GM21360 (cell line): ENCODE data around the gene PET117.
"Not testable (repeated sequence)": the region's sequence is repeated elsewhere in the genome, so short reads cannot be mapped to it uniquely, and the experiment has no call there.

ENCODE experiments used
- ATAC-seq: cut with Tn5 transposase; IDR thresholded peaks from one replicate; pipeline ENCODE4 v1.9.1; 2021; ENCODE audit warnings: mild to moderate bottlenecking, moderate library complexity; ENCODE audit not compliant: unreplicated experiment

The PET117 gene

DNA sequence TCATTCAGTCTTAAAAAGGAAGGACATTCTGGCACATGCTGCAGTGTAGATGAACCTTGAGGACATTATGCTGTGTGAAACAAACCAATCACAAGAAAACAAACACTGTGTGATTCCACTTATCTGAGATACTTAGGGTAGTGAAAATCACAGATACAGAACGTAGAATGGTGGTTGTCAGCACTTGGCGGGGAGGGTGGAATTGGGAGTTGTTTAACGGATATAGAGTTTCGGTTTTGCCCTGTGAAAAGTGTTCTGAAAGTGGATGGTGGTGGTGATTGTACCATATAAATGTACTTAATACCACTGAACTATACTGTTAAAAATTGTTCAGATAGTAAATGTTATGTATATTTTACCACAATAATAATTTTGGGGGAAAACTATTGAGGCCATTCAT lies 18.4 kb downstream of the PET117 start:
- no peak for ATAC-seq

DNA sequence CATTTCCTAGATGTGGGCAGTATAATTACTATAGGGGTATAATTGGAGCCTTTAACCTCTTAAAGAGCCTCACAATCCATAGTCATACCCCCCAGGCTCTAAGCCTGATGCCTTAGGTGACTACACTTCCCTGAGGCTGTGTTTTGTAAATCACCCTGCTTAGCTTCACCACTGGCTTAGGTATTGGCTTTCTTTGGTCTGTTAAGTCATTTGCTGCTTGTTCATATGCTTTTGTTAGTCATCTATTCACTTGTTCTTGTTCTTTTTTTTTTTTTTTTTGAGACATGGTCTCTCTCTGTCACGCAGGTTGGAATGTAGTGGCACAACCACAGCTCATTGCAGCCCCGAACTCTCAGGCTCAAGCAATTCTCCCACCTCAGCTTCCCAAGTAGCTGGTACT lies 26.7 kb downstream of the PET117 start:
- ATAC-seq = no peak

DNA sequence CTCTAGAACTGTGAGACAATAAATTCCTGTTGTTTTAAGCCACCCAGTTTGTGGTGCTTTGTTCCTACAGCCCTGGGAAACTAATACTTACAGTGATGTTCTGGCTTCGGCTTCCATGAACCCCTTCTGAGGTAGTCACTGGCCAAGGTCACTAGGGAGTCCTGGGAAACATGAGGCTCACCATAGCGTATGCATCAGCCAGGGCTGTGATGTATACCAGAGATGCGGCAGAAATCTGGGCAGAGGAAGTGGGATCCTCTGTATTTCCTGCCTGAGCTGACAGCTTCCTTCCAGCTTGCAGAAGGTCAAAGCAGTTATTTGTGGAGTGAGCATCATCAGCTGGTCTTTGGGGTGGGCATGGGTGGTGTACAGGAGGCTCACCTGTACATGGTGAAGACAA lies 27.9 kb downstream of the PET117 start:
- ATAC-seq = no peak

DNA sequence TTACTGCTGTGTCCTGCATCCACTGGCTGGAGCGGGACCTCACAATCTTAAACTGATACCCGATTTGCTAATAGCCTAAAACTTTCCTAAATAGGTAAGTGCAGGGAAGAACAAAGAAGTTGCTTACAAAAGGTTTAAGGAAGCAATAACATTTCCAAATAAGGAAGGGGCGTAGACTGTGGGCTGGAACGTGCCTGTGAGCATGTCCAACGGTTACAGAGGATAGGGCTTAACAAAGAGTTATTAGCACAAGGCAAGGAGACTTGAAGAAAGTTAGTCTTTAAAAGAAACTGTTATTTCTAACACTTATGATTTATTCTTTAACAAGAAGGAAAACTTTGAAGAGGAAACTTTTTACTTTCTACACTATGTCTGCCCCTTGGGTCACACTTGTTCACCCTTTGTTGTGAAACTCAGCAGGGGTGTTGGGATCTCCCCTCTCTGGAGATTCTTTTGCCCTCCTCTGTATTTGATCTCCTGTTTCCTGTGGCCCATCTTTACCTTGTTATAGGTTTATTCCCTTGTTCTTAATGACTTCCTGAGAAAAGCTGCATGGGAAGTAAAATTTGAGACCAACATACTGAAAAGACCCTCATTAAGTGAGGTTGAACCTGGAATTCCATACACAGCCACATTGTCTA lies 28.7 kb downstream of the PET117 start:
- no peak for ATAC-seq

DNA sequence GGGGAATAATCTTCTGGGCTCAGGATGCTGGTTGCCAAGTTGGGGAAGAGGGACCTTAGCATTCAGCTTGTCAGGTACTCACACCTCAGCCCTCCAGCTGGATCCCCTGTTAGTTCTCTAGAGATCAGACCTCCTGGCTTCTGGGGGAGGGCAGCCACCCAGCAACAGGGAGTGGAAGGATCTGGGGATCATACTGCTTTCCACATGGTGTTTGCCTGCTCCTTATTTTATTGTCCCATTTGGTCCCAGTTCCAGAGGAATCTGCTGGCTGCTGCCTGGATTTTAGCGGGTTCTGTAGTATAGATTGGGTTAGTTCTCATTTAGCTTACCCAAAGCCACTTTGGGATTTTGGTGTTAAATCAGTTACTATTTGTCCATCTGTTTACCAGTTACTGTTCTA lies 29.3 kb downstream of the PET117 start:
- ATAC-seq = no peak

DNA sequence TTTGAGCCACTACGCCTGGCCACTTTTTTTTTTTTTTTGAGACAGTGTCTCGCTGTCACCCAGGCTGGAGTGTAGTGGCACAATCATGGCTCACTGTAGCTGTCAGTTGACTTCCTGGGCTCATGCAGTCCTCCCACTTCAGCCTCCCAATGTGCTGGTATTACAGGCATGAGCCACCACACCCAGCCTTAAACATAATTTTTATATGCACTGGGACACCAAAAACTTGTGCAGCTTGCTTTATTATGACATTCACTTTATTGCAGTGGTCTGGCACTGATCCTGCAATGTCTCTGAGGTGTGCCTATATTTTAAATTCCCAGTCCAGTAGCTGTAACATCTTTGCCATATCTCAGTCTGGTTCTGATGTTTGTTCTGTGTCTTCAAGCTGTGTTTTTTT lies 34.7 kb downstream of the PET117 start:
- no peak for ATAC-seq

DNA sequence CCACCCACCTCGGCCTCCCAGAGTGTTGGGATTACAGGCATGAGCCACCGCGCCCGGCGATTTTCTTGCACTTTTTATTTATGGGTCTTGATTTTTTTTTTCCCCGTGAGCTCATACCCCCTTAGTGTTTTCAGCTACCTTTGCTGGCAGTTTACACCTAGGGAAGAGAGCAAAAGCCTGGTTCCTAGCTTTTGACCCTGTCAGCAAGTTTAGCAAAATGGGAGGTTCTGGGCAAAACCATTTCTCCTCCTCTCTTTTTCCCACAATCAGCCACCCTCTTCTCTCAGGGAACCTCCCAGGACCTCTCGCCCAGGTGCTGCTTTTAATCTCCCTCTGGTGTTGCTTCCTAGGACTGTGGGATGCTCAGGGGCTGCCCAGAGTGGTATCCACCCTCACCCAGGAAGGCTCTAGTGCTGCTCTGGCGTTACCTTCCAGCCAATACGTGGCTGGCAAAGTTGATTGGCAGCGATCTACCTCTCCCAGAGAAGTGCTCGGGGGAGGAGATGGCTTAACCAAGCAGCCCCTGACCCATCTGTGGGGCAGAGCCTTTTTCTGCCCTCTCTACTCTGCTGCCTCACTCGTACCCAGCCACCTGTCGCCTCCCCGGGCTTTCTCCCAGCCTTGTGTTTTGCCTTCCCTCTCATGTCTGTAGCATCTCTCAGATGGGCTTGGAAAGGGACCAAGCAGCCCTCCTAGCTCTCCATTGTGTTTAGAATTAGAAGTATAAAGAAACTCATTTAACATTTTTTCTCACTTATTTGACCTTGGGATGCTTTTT lies 37.4 kb downstream of the PET117 start:
- no peak for ATAC-seq

DNA sequence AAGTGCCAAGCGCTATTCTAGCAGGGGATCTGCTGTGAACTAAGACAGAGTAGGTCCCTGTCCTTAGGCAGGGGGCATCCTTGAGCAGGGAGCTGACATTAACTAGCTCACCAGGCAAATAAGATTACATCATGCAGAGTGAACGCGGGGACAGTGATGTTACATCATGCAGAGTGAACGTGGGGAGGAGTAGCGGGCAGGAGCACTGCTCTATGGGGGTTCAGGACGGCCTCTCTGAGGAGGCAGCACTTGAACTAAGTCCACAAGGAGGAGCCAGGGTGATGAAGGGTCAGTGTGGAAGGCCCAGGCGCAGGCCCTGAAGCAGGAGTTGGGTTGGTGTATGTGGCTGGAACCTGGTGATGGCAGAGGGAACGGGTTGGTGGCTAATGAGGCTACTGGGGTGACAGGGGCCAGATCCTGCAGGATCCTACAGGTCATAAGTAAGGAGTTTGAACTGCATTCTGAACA lies 38.7 kb downstream of the PET117 start:
- no peak for ATAC-seq

DNA sequence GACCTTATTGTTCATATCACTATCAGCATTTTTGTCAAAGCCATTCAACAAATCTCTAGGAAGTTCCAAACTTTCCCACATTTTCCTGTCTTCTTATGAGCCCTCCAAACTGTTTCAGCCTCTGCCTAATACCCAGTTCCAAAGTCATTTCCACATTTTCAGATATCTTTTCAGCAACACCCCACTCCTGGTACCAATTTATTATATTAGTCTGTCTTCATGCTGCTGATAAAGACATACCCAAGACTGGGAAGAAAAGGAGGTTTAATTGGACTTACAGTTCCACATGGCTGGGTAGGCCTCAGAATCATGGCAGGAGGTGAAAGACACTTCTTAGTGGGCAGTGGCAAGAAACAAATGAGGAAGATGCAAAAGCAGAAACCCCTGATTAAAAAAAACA lies 42.7 kb downstream of the PET117 start:
- not testable (repeated sequence) for ATAC-seq

DNA sequence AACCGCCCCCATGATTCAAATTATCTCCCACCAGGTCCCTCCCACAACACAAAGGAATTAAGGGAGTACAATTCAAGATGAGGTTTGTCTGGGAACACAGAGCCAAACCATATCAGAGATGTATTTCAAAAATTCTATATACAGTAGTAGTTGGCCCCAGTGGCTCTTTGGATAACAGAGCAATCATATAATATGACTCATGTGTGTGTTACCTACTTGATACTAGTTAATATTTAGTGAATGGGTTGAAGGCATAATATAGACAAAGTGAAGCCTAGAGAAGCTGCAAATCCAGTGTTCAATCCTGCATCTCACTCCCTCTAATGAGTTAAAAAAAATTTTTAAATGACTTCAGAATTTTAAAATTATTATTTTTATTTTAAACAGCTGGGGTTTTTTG lies 43.2 kb downstream of the PET117 start:
- no peak for ATAC-seq

DNA sequence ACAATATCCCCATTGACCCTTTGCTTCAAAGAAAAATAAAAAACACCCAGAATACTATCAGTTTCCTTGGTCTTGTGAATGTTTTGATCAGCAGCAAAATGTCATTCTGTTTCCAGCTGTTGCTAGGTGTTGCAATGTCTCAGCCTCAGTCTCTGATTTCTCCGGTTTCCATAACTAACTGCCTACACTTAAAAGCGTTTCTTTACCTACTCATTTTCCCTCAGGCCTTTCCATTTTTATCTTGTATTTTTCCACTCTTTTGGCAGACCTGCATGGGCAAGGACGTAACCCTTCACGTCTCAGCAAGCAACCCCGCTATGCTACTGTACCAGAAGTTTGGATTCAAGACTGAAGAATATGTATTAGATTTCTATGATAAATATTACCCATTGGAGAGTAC lies 49.4 kb downstream of the PET117 start:
- no peak for ATAC-seq

DNA sequence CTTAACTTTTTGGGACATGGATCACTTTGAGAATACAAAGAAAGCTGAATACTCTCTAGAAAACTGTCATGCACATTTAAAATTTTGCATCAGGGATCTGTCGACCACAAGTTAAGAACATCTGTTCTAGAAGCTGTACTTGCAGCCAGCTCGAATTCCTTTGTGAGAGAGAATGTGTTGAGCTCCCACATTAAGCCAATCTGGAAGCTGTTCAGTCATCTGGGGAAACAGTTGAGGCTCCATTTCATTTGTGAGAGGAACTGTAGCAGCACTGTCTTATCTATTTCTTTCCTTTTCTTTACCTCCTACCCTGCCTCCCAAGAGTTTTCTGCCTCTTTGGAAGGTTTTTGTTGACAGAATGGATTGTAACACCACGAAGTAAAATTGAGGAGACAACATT lies 50.8 kb downstream of the PET117 start:
- ATAC-seq = no peak

DNA sequence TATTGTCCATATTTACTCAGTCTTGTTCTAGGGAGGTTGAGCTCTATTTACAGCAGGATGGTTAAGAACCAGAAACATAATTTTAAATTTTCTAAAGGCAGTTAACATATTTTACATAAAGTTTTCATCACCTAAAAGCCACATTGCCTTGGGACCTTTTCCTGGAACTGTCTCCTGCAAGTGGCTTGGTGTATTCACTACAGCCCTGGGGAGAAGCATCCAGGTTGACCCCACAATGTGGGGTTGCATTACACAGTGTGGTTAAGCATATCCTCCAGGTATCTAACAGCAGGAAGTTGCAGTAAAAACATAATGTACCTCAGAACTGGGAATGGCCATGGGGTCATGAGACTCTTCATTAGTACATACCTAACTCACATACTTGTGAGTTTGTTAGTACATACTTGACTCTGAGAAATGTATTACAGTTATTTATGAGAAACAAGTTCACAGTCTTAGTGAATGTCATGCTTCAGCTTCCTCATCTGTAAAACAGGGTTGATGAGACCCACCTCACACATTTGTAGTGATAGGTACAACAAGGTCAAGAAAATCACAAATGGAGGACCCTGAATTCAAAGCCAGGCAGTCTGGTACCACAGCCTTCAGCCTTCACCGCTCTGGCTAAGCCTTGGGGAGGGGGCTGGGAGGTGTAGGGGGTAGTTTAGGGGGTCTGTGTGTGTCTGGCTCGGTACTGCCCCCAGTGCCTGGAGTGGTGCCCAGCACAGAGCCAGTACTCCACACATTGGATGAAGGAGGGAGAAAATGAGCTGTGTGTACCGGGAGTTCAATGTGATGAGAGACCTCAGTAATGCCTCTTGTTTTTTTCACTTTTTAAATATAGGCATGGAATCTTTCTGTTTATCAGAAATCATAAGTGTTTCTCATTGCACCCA lies 52.9 kb downstream of the PET117 start:
- no peak for ATAC-seq

DNA sequence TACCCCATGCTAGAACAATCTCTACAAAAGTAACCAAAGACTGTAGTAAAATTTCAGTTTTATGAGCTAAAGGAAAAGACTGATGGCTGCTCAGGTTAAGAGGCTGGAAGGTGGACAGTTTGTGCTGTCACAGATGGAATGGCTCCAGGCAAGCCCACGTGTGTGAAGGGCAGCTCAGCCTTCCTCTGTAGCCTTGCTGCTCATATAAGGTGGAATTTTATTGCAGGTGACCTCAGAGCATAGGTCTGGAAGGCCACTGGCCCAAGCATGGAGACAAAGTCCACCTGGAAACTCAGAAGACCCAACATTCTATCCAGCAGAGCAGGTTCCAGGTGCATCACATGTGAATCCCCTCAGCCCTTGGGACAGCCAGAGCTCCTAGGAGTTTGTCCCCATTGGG lies 53.6 kb downstream of the PET117 start:
- no peak for ATAC-seq
